GM18951 (cell line): ENCODE results near the gene ATP8B3.
A peak's percentile ranks its signal among the peaks of the same experiment; 100 is the strongest.

Source experiments
- POLR2A ChIP-seq: IDR thresholded peaks from 4 replicates; pipeline ENCODE4 v1.6.1; 2011; ENCODE audit warnings: mild to moderate bottlenecking; ENCODE audit not compliant: insufficient read length, insufficient read depth; ENCODE audit errors: extremely low read depth
- in situ Hi-C: fragments of 300-500 bp; cut with MboI; formaldehyde crosslinking; loops from one replicate; pipeline ENCODE4 v1.12.0; 2022; ENCODE audit warnings: low sequenced_read_pairs, mixed read lengths, inconsistent platforms; ENCODE audit not compliant: unreplicated experiment

The ATP8B3 gene

DNA sequence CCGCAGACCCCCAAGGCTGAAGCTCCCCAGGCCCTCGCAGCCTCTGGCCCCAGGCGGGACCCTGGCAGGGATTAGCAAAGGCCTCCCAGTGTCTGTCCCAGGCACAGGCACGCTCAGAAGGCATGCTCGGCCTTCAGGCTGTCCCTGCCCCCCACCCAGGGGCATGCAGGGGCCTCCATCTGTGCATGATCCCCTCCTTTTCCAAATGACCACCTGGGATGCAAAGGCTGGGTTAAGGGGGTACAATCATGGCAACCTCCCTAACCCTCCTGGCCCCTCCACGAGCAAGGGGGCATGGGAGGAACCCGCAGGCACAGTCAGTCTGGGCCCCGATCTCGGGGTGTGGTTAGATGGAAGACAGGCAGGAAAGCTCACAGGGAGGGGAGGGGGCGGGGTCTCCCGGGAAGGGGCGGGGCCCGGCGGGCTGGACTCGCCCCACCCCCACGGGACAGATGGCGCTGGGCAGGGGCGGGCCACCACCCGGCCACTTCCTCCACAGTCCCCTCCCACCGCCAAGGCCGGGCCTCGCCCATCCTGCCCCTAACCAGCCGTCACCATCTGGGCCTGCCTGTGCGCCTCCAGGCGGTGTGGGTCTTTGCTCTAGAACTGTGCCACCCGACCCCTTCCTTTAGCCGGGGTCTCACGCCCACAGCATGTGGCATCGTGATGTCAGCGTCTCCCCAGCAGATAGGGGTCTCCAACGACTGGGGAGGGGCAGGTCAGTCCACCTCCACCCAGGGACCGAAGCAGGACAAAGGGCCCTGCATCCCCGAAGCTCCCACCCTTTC, 43.2 kb upstream of the ATP8B3 start:
- in situ Hi-C loops = no loop called here
- TF ChIP-seq POLR2A = peak; percentile 76

DNA sequence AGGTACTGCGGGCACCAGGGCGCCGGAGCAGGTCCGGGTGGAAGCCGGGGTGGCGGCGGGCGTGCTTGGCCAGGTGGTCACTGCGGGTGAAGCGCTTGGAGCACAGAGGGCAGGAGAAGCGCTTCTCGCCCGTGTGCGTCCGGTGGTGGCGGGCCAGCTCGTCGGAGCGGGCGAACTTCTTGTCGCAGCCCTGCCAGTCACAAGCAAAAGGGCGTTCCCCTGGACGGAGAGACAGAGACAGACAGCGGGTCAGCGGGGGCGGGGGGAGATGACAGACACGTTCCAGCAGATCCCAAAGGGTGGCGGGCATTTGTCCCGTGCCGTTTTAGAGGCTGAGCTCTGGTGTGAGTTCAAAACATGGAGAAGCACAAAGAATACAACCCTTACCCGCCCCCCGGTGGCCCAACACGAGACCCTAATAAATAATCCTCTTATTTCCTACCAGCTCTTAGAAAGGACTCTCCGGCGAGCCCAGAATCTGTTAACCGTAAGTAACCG, 42.5 kb upstream of the ATP8B3 start:
- TF ChIP-seq POLR2A = no peak
- in situ Hi-C loops = no loop called here

DNA sequence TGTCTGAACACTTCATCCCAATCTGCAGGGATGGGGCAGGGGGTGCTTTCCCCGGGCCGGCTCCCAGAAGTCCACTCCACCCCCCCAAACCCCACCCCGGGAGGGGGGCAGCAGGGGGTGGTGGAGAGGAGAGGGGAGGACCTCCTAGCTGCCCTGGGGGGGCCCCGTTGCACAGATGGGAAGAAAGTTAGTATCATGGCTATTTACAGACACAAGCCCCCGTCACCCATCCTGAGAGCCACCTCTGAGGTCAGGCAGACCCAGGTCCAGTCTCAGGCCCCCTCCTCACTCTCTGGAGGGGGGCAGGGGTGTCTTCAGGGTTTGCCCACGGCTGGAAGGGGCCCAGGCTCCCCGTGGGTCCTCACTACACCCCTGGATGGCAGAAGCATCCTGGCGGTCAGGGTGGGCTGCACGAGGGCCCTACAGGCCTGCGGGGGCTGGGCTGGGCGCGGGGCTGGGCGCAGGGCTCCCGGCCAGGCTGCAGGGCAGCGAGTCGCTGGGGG, 42.0 kb upstream of the ATP8B3 start:
- in situ Hi-C loops = no loop called here

DNA sequence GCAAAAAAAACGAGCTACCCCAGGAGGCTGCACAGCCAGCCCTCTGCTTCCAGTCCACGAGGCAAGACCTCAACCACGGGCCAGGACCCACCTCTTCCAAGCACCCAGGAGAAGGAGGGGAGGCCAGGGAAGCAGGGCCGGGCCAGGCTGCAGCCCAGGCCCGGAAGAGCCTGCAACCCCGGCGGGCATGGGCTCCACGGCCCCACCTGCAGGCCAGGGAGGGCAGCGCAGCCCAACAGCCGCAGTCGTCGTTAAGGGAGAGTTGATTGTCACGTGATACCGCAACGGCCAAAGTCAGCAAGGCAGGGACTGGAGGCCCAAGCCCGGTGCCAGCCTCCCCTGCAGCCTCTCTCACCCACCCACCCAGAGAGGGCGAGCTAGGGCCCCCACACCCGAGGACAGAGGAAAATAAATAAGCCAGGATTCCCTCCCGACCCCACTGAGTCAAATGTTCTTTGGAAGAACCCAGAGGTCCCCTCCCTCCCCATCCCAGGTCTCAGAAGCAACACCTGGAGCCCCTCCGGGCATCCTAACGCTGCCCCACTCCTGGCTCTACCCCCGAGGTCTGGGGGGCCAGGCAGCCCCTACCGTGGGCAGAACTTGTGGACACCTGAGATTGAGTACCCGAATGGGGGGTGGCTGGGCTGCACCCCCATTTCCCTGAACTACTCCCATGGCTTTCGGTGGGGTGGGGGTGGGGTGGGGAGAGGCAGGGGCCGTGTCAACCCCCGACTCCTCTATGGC, 41.4 kb upstream of the ATP8B3 start:
- no peak for TF ChIP-seq POLR2A
- in situ Hi-C loops = no loop called here

More for the DNA sequence above, 42.0 kb upstream of the ATP8B3 start:
- no peak for TF ChIP-seq POLR2A

GRCh38 chr19:1852581-1853128, 40.6 kb upstream of the ATP8B3 start:
- in situ Hi-C loops = no loop called here
- no peak for TF ChIP-seq POLR2A

DNA sequence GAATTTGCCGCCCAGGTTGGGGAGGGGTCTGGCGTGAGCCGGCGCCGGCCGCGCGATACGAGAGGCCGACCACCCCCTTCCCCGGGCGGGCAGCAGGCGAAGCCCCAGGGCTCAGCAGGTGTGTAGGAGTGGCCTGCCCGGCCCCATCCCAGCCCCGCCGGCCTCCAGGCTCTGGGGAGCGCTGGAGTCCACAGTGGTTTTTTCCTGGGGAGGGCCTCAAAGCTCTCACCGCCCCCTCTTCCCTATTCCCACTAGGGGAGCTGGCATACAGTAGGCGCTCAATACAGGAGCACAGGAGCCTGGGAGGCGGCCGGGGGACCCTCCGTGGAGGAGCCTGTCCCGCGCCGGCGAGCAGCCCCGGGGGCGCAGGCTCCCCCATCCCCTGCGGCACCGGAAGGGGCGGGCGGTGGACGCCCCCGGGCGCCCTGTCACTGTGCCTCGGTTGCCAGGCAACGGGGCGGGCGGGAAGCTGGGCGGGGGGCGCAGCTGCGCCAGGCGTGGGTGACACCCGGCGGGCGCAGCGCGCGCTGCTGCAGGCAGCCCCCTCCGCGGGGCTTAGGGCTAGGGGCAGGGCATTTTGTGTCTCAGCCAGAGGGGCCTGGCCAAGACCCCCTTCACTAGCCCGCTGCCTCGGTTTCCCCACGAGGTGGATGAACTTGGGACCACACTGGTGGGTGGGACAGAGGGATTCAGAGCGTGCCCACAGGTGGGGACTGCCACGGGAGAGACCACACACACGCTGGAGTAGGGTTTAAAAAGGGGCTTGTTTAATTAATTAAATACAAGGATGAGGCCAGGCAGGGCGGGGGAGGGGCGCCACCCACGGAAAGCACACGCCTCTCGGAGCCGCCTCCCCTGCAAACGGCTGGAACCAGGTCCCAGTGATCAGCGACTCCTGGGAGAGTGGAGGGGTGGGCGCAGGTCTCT, 39.8 kb upstream of the ATP8B3 start:
- in situ Hi-C loops = no loop called here
- TF ChIP-seq POLR2A = no peak

DNA sequence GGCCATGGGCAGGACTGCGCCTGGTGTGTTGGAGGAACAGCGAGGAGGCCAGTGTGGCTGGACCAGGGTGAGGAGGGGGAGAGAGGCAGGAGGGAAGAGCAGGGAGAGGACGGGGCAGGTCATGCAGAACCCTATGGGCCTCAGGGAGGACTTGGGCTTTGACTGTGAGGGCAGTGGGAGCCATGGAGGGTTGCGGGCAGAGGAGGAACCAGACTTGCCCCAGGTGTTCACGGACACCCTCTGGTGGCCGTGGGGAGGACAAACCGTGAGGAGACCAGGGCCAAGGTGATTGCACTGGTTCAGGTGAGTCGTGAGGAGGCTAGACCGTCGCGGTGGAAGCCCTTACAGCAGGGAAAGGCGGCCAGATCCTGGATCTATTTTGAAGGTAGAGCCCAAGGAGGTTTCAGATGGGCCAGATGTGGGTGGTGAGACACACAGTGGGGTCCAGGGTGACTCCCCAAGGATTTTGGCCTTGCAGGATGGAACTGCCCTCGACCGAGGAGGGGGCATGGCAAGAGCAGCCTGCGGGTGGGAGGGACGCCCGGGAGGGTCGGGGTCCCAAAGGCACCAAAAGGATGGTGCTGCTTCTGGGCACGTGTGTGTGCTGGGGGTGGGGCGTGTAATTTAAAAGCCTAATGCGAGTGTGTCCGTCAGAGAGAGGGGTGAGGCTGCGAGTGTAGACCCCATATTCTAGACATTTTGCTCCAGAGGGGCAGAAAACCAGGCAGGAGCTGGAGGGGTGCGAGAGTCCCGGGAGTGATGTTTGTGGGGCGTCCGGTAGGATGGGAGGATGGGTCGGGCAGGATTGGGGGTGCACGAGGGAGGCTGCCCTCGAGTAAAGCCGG, 39.0 kb upstream of the ATP8B3 start:
- no peak for TF ChIP-seq POLR2A
- in situ Hi-C loops = no loop called here

DNA sequence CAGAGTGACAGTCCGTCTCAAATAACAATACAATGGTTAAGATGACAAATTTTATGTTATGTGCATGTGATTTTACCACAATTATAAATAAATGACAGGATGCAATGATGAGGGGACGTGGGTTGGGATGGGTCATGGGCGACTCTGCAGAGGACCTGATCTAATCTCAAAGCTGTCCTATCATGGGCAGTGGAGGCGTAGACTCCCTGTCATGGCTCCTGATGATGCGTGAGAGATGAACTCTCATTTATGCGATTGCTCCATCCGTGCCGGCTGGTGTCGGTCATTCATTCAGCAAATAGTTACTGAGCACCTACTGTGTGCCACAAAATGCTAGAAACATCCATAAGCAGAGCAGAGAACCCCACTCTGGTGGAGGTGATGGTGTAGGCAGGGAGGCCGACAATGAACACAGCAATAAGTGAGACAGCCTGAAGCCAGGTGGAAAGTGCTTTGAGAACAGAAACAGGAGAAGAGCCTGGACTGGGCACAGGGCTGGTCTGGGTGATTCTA, 37.9 kb upstream of the ATP8B3 start:
- in situ Hi-C loops = no loop called here
- no peak for TF ChIP-seq POLR2A

- in situ Hi-C loops = no loop called here
- TF ChIP-seq POLR2A = no peak
These were observed 37.0 kb upstream of the ATP8B3 start for GRCh38 chr19:1849132-1849474.

DNA sequence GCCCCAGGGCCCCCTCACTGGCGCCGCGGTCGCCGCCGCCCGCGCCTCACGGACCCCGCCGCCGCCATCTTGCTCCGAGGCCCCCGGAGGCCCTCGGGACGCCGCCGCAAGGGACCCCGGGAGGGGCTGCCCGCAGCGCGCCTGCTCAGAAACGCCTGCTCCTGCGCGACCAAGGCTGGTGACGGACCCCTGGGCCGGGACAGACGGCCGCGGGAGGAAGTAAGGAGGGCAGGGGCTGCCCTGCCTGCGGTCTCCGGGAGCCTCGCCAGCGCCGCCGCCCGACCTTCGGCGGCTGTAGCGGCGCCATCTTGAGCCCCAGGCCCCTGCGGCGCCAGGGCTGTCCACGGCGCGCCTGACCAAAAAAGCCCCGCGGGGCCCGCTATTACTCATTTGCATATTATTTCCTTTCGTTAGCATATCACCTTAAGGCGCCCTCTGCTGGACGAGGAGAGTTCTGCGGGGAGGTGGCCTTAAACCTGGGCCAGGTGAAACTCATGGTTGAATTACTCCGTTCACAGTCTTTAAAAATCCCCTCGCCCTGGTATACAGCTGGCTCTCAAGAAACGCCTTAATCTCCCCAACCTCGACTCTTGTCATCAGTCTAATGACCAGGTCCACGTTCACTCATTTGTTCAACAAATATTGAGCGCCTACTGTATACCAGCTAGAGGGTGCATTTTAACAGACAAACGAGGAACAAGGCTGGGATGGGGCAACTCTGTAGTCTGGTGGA, 36.5 kb upstream of the ATP8B3 start, which contains the start of gene REXO1:
TSS of gene REXO1 (minus strand) at position 85 of the 733 bp plus-strand sequence. CDS start 125 bp downstream, outside the sequence.
- TF ChIP-seq POLR2A = peak; percentile 80
- in situ Hi-C loops = no loop called here

GRCh38 chr19:1847684-1848398, 35.8 kb upstream of the ATP8B3 start:
- TF ChIP-seq POLR2A = no peak
- in situ Hi-C loops = no loop called here

DNA sequence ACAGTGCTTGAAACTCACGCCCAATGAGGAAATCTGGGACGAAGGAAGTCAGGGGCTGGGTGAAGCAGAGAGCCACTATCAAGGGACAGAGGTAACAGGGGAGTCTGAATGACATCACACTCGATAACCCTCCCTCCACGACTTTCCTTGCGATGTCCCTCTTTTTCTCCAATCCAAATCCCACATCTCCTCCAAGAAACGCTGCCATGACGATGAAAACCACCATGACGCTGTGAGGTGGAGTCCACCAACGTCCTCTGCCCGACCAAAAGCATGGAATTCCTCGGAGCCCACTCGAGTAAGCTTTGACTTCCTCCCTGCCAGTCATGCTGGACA, 35.2 kb upstream of the ATP8B3 start:
- TF ChIP-seq POLR2A = no peak
- in situ Hi-C loops = no loop called here
